ENCODE data around the gene CLDN4. TPM values are rescaled to one million over a fixed set of nuclear protein-coding genes. Genes with fewer than 3 reads are reported as not detected.

The CLDN4 gene
- total and polyA plus RNA-seq, 9 of the 15 experiments (the other 6 are each of a cell fraction or from before 2014, with no cell fraction given), result 0.05 to 0.60 (median 0.06) TPM; not detected in 3

- Histone ChIP-seq H4K20me1 (replicated peaks; ENCODE audit: control insufficient read depth, insufficient read depth, low read length) (no peaks in the 10 kb centered on the region), H3K9me3 (replicated peaks; ENCODE audit: control insufficient read depth, insufficient read depth, low read depth, low read length) (no peaks in the 10 kb centered on the region), H3K4me3 (no peak overlapping the region), H3K9ac (ENCODE audit: insufficient read depth in 1 of 2, low read depth in 2 of 2, low read length in 2 of 2) (no peak overlapping the region), H3K9me1 (ENCODE audit: control insufficient read depth, insufficient read depth, low read length) (no peaks in the 10 kb centered on the region), H2AFZ (ENCODE audit: low read depth, low read length) (no peak overlapping the region), H3K36me3 (ENCODE audit: control insufficient read depth, insufficient read depth, low read length) (no peaks in the 10 kb centered on the region), H3K27me3 (ENCODE audit: control insufficient read depth in 2 of 2, insufficient read depth in 2 of 2, low read length in 2 of 2) (no peaks in the 10 kb centered on the region), H3K79me2 (ENCODE audit: control insufficient read depth, insufficient read depth, low read length) (no peaks in the 10 kb centered on the region), H3K27ac (ENCODE audit: extremely low read depth, low read depth, low read length) (no peak overlapping the region), H3K4me2 (ENCODE audit: insufficient read depth, low read length) (no peak overlapping the region), H3K4me1 (replicated peaks in 1 of 2; ENCODE audit: control insufficient read depth in 2 of 2, insufficient read depth in 2 of 2, low read length in 2 of 2) (peaks cover 0 to 32% of the 10 kb centered on the region in 2 experiments; a peak in 4 of 5 replicates)
- DNase-seq (ENCODE audit: extremely low read depth in 1 of 4, low spot score in 3 of 4) (peak in 1 of 4 experiments; percentile 50), ATAC-seq (peak; percentile 36; the same call in 2 of the 3 replicates), FAIRE-seq (no peak)
- CTCF ChIA-PET (ENCODE audit: low intra/inter-chr PET ratio), result no interaction called here
- POLR2A ChIA-PET, result interaction anchor here (0.6 to 1.0 kb wide), 3 partner anchors 11 to 102 kb away, joined by 3 to 4 read pairs (median 4); partner anchors contain the start of gene ABHD11
- intact Hi-C loops (cut with micrococcal nuclease) (no loop called here), in situ Hi-C loops (cut with MboI) (no loop called here)
- 69% methylated on average over 20 of the region's 22 CpGs for WGBS (ENCODE audit: insufficient coverage, low coverage, missing lambda C conversion rate)
- no TSS peak for BruUV-seq (replicated peaks)
- TF ChIP-seq CTCF (IDR thresholded peaks at IDR 0.05 in 2 of 3, conservative IDR thresholded peaks at IDR 0.05 in 1 of 3; ENCODE audit: insufficient read depth in 2 of 3, low read depth in 1 of 3, low read length in 3 of 3) (peak; percentile 44 to 92 (median 47); a peak in 5 of 6 replicates), RBM34 (IDR thresholded peaks at IDR 0.05; ENCODE audit: borderline replicate concordance, insufficient read depth, low read length) (no peak), ADNP (tag; IDR thresholded peaks at IDR 0.05) (peak; percentile 34; the same call in 1 of the 2 replicates), VEZF1 (CRISPR knock-in tag; IDR thresholded peaks at IDR 0.05) (no peak), SNIP1 (IDR thresholded peaks at IDR 0.05; ENCODE audit: low read depth) (no peak), U2AF2 (optimal IDR thresholded peaks at IDR 0.05; ENCODE audit: low read depth, low read length) (no peak), NEUROD1 (IDR thresholded peaks at IDR 0.05; ENCODE audit: borderline replicate concordance, low read depth, low read length, partially characterized antibody) (no peak), THRAP3 (IDR thresholded peaks at IDR 0.05; ENCODE audit: borderline replicate concordance) (no peak), POLR2B (IDR thresholded peaks at IDR 0.05; ENCODE audit: low read depth, partially characterized antibody) (no peak), TCF15 (CRISPR knock-in tag; IDR thresholded peaks at IDR 0.05) (no peak)
These were observed 9.2 kb downstream of the CLDN4 start for GRCh38 chr7:73839743-73840714.

All from K562 (cell line).